HG03469 (cell line): ENCODE data around the gene KLHL29.
A peak's percentile ranks its signal among the peaks of the same experiment; 100 is the strongest.

Experiments used
- ATAC-seq: cut with Tn5 transposase; IDR thresholded peaks from one replicate; pipeline ENCODE4 v1.9.1; 2021; ENCODE audit warnings: mild to moderate bottlenecking, moderate library complexity, moderate number of reproducible peaks; ENCODE audit not compliant: unreplicated experiment

The KLHL29 gene

DNA sequence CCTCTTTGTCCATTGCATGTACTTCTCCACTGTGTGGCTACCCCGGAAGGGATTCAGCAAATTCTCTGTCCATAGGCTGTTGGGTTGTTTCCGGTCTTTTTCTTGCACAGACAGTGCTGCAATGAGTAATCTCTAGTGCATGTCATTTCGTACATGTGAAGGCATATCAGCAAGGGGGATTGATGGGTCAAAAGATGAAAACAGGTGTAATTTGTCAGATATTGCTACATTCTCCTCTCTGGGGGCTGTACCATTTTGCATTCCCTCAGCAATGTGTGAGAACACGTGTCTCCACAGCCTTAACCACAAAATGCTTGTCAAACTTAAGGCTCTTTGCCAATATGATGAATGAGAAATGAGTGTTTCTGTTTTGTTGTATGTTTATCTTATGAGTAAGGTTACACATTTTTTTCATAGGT is 60.5 kb downstream of the KLHL29 start:
- peak; percentile 31 for ATAC-seq

DNA sequence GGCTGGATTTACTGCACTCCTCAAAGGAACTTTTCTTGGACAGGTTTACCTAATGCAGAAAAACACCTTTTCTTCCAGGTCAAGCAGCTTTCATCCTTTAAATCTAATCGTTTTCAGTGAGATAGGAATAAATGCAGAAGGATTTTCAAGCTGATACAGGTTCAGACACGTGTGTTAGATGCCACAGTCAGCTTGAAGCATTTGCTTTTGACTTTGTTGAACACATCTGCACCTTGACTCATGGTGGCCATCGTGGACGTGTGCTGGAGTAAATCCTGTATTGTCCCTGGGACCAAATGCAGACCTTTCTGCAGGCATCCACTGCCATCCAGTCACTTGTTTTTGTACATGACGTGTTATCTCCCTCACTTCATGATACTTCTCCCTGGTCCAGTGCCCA is 61.9 kb downstream of the KLHL29 start:
- no peak for ATAC-seq

DNA sequence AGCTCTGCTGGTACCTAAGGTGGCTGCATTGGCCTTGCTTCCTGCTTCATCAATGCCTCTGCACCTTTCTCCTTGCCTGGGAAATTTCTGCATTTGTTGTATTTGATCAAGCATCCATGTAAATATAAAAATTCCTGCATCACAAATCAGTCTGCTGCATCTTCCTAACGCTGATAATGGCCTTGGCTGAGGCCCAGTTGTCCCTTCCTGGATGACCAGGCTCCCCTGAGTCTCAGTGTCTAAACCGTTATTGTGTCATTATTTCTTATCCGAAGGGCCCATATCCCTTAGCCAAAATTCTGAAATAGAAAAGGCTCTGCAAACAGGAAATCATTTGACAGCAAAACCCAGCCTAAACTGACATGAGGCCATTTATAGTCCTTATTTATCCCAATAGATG is 62.4 kb downstream of the KLHL29 start:
- ATAC-seq, result no peak

DNA sequence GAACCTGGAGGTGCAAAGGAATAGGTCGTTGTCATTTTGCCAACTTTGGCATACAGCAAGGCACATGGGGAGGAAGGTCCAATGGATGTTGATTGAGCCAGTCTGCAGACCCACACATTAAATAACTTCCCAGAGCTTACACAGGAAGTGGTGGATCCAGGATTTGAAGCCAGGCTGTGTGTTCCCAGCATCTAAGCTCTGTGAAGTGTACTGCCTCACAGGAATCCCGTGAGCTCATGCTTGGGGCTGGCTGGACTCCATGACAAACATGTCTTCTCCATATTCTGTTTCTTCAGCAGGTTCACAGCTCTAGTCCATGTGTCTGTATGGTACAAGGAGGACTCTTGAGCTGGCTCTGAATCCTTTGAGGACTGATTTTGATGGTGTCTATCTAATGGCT is 63.9 kb downstream of the KLHL29 start:
- ATAC-seq, result no peak

DNA sequence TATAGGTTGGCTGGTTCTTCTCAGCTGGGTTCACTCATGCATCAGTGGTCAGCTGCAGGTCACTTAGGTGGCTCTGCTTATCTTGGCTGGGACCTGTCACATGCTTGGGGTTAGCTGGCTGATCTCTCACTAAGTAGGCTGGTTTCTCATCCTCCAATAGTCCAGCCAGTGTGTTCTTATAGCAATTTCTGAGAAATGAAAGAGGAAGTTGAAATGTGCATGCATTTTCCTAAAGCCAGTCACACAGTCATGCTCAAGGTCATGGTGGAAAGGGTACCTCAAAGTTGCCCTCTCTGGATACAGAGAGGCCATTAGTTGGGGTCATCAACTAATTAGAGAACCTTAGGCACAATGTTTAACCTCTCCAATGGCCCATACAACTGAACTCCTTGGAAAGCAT is 64.4 kb downstream of the KLHL29 start:
- peak; percentile 69 for ATAC-seq

DNA sequence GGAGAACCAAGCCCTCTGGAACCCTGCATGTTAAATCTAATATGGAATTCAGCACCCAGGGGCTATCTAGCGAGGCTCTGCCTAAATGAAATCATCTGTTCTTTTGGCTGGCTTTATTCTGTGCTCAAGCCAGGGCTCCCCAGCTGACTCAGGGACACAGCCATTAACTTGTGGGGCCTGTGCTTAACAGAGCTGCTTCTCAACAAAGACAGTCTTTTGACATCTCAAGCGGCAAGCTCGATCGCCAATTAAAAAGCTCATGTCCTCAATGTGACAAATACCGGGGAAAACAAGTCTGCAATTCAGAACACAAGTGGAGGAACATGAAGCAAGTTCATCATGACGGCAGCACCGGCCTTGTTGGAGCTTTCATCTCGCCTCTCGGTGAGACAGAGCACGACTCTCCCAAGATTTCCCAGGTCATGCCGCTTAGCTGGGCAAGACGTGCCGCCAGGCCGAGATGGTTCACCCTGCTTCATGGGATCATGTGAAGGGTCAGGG is 64.9 kb downstream of the KLHL29 start:
- no peak for ATAC-seq

DNA sequence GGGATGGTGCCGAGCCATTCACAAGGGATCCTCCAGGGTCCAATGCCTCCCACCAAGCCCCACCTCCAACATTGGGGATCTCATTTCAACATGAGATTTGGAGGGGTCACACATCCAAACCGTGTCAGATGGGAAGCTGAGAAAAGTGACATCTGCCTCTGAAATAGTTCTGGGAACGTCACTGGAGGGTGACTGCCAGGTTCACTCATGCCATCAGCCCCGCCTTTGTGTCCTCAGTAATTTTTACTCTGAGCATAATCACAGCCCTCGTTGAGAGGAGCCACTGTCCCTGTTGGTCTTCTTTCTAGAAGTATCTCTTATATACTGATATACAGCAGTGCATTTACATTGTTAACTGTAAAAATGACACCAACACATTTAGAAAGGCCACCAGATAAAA is 67.4 kb downstream of the KLHL29 start:
- ATAC-seq, result no peak

DNA sequence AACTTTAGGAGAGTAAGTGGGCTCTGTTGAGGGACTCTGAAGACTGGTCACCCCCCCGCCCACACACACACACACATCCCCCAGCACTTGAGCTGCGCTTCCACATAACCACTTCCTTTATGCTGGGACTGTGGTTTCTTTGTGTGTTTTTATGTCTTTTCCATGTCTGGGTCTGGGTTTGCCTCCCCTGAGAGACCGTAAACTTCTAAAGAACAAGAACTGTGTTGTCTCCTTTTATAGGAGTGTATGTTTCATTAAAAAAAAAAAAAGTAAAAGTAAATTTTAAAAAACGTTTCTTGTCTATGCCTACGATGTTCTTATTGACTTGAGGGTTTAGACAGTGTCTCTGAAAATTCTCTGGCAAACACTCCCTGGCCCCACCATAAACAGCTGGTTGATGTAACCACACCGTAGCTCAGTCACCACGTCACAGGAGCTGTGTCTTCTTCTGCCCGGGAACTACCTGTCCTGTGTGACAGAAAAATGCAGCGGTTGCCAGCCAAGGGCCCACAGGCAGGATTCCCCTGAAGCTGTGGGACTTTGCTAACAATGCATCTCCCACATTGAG is 68.0 kb downstream of the KLHL29 start:
- peak; percentile 37 for ATAC-seq

DNA sequence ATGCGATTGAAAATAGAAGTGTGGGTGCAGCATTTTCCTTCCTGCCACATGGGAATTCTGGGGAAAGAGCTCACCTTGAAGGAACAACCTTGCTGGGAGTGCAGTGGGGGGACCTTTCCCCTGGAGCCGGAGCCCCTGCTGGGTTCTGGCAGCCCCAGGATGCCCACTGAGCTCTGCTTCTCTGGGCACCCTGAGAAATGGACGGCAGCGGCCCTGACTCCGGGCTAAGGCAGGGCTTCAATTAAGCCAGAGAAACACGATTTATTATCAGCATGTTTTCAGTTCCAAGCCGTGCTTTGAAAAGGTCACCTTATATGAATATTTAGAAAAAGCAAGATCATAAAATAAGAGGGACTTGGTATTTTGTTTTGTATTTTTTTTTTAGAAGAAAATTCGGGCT is 68.5 kb downstream of the KLHL29 start:
- no peak for ATAC-seq

DNA sequence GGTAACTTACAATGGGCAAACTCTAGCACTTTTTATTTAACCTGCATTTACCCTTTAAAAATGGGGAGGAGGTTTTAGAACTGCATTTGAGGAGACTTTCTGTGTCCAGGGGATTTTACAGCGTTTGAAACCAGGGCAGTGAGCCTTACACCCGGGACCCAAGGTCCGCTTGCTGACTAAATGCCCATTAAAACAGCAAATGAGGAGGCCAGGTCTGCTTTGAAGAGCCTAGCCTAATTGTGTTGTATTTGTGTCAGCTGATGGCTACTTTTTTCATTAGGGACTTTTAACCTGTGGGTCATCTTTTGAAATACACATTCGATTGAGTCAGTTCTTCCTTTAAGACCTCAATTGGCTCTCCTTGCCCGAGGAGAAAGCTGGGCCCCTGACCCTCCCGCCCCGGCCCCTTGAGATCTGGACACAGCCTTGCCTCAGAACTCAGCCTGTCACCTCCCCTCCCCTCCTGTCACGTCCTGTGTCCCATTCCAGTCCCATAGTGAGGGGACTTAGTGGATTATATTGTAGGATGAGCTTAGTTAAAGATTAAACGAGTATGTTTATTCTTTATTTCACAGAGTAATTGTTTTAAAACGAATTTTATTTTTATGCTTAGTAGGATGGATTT is 69.0 kb downstream of the KLHL29 start:
- no peak for ATAC-seq

DNA sequence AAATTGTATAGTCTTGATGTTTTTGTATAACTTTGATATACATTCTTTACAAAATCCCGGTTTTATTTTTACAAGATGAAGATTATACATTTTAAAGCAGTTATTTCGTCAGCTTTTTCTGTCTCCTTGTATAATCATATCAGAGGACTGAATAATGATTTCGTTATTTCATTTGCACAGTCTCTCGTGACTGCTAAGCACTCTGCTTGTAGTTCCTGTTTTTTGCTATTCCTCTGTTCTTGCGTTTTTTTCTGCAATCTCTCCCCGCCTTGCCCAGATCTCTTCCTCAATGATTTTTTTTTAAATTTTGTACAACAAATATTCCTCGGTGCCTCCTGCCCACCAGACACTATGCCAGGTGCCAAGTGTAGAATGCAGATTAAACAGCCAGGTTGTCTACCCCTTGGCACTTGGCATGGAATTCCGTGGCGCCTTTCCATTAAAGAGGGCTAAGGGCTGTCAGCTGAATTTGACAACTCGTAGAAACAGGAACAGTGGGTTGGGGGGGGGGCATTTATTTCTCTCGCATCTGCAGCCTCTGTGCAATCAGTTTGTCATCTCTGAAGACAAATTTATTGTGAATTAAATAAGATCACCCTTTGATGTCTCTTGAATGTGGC is 69.6 kb downstream of the KLHL29 start:
- no peak for ATAC-seq

DNA sequence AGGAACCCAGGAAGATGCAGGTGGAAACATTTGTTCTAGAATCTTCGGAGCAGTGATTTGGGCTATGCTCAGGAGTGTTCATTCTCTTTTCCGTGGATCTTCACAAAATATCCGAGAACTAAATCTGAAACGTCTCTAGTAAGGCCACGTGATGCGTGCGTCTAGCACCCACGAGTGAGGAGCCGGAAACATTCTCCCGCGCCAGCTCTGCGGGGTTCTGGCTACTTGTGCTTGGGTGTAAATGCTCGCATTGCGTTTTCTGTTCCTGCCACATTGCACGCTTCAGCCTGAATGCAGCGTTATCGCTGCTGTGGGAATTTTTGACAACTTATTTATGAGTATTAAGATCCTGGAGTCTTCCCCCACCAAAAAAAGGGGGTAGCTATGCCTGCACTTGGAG is 71.4 kb downstream of the KLHL29 start:
- ATAC-seq, result no peak

DNA sequence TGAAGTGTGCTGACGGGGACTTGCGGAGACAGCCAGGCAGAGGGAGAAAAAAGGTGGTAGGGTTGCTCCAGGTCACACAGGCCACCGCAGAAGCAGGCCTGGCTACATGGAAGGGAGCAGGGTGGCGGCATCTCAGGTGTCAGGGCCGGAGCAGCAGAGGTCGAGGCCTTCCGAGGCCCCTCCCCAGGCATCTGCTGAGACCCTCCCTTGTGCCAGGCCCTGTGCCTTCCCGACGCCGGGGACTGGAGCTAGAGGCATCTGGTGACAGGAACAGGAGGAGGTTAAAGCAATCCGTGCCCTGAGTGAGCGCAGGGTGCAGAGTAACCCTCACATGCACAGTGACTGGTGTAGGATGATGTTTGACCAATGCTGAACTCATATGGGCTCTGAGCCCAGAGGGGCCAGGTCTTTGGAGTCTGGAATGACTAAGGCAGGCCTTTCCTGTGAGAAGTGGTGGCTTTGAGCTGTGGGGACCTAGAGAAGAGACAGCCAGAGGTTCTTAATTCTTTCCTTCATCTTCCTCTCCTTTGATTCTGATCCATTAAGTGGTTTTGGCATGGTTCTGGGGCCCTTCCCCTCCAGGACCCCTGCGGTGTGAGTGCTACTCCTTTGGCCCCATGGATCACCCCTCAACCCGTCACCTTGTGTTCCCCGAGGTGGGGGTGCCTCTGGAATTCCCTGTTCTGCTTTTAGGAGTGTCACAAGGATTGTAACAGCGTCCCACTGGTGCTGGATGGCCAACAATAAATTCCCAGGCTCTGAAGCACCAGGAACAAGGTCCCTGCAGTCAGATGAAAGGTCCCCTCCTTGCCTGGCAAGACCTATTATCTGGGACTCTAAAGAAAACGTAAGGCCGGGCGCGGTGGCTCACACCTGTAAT is 72.1 kb downstream of the KLHL29 start:
- no peak for ATAC-seq

DNA sequence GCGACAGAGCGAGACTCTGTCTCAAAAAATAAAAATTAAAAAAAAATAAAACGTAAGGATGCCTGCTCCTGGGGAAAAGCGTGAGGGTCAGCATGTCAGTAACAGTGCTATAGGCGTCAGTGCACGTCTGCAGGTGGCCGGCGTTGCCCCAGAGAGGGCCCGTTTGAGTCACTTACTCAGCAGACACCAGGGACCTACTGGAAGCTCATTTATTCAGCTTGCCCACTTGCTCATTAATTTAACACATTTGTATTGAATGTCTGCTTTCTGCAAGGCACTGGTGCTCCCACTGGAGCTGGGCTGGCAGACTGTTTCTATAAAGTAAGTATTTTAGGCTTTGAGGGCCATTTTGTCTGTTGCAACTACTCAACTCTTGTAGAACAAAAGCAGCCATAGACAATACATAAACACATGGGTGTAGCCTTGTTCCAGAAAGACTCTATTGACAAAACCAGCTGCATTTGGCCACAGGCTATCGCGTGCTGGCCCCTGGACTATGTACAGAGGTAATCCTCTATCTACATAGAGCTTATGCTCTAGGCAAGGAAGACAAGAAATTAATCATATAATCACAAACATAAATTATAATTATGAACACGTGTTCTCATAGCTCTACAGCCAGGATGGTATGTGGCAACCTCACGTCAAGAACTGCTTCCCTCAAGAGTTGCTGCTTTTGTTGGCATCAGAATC is 73.2 kb downstream of the KLHL29 start:
- ATAC-seq, result no peak

DNA sequence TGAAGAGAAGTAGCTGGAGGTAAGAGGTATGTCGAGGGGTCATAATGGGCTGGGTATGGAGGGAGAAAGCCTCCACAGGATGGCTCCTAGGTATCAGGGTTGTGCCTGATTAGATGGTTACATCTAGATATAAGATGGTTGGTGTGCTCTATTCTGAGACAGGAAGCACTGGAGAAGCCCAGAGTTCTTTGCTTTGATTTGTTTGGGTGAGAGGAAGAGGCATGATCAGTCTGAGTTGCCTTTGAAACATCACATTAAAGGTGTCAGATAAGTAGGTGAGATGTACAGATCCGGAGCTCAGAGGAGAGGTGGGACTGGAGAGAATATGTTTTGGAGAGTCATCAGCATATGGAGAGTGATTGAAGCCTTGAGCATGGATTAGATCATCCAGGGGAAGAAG is 74.1 kb downstream of the KLHL29 start:
- no peak for ATAC-seq

DNA sequence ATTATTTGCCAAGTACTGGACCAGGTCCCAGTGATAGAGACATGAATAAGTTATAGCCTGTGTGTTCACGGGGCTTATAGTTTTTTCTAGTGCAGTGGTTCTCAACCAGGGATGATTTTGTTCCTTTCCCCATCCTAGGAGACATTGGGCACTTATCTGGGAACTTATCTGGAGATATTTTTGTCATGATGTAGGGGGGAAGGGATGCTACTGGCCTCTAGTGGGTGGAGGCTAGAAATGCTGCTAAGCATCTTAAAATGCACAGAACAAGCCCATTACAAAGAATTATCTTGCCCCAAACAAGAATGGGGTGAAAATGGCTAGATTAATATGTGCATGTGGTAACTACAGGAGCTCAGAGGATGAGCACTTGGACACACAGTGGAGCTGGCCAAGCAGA is 75.2 kb downstream of the KLHL29 start:
- no peak for ATAC-seq

DNA sequence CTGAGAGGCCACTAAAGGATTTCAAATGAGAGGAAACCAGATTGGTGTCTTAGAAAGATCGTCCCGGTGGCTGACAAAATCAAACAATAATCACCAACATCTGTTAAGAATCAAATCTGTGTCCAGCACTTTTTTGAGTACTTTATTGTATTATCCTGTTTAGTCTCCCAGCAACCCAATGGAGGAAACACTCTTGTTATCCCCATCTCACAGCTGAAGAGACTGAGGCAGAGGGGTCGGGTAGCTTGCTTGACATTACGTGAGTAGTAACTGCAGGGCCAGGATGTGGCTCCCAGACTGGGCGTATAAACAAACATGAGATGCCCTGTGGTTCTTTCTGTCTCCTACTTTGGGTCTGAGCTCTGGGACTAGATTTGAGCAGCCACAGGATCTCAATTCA is 76.0 kb downstream of the KLHL29 start:
- no peak for ATAC-seq

DNA sequence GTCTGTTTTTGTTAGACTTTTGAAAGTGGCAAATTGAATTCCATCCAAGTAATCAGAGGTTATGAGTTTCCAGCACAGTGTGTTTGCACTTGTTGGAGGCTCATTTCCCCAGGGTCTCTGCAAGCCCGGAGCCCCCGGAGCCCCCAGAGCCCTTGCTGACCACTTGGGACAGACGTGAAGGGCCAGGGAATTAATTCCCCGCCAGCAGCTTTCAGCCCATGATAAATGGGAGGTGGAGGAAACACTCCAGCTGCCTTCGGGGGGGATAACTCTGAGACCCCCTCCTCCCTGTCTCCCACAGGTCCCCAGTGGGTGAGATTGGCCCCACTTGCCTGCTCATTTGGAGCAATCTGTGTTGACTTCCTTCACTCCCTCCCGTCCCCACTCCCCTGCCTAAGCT is 79.2 kb downstream of the KLHL29 start:
- ATAC-seq, result no peak

DNA sequence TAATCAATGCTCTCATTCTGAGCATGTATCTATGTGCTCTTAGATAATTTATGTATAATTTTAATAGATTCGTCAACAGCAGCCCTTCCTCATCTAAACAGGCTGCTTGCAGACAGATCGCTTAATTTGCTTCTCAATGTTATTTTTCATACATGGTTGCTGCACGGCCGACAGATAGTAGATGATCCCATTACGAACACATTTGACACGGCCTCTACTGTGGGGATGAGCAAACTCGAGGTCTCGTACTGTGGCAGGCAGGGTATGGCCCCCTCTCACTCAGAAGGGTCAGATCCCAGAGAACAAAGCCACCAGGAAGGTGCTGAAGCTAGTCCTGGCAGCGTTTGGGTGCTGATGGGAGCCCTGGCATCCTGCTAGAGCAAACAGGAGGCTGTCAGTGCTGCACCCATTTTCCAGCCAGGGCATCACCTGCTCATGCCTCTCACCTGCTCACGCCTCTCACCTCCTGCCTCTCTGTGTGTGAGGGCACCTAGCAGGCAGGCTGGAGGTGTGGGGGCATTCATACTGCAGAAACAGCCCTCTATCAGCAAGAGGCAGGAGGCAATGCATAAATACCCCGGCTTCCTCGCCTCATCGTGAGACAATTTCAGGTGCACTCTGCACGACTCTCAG is 80.0 kb downstream of the KLHL29 start:
- ATAC-seq, result no peak

DNA sequence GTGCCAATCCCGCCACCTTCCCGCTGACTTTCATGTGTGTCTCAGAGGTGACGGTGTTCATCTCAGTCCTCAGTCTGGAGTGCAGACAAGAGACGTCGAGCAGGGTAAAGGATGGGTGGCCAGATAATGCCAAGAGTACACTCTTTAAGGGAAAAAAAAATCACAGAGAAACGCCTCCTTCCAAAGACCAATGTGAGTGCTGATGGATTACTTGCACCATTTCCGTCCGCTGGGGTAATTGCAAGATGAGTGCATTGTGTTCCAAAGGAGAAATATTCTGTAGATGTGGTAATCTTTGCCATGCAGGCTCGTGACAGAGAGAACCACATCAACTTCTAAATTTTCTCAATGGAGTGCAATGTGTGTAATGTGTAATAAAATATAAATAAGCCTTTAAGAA is 81.0 kb downstream of the KLHL29 start:
- no peak for ATAC-seq

DNA sequence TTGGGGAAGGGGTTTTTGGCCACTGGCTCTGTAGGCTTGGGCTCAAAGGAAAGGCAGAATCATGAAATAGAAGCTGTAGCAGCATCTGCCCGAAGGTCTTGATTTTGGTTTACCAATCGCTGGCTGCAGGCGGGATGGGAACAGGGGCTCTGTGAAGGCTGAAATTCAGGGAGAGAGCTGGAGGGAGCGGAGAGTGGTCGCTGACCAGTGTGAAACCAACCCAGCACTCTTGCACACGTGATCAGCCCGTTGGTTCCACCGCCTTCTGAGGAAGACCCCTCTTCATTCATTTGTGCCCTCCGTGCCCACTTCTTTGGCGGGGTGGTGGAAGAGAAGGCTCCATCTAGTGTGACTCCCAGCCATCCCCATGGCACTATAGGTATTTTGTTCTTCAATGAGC is 82.6 kb downstream of the KLHL29 start:
- no peak for ATAC-seq
